SK-MEL-5 (cell line): ENCODE measurements around the gene WFDC2. TPM values are rescaled to one million over a fixed set of nuclear protein-coding genes. Genes with fewer than 3 reads are reported as not detected.

Experiments
- DNase-seq: peaks from one replicate; pipeline ENCODE4 v3.0.0-alpha.2; 2016; ENCODE audit warnings: low read depth, low spot score
- in situ Hi-C: cut with HindIII; loops from 2 replicates; pipeline ENCODE4 v1.10.0; 2016; ENCODE audit warnings: low sequenced_read_pairs, high pct_unique_total_duplicates, low pct_unique_long_range_greater_than_20kb
- total RNA-seq: library from RNA; depleted of rRNA; stranded (reverse); fragments of >200 nt; shearing (Covaris generic); gene quantifications from 2 replicates; pipeline ENCODE4 v1.2.3, GENCODE V29; 2014

Gene WFDC2
- total RNA-seq, 1 experiment from 2014 or later = not detected

DNA sequence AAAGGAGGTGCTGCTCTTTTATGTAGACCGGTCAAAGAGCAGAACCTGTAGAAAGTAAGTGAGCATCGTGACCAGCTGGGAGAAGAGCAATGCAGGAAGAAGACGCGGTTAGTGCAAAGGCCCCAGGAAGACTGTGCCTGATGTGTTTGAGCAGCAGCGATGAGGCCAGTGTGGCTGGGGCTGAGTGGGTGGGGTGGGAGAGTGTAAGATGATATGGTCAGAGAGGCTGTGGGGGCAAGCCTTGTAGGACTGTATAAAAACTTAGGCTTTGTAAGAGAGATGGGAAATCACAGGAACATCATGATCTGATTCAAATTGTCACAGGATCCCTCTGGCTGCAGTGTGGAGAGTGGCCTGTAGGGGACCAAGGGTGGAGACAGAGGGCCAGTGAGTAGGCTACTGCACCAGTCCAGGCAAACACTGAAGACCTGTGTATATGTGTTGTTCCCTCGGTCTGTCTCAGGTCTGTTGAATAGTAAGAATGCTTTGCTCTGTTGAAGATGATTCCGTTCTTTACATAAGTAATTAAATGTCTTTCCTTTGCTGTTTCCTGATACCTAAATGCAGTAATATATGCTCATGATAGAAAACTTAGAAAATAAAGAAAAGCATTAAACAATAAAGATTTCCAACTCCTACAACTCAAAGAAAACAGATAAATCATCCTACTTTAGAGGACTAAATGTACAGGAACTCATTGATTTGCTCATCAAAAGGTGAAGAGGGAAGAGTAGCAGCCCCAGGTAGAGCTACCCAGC, 23.6 kb upstream of the WFDC2 start:
- peak; percentile 83 for DNase-seq
- in situ Hi-C loops = no loop called here

GRCh38 chr20:45448270-45448669, 21.3 kb upstream of the WFDC2 start:
- DNase-seq = peak; percentile 84
- in situ Hi-C loops = no loop called here

GRCh38 chr20:45449528-45449927, 20.0 kb upstream of the WFDC2 start:
- in situ Hi-C loops = no loop called here
- DNase-seq = no peak

- peak; percentile 80 for DNase-seq
- in situ Hi-C loops = no loop called here
Observed at GRCh38 chr20:45450097-45450818, 19.3 kb upstream of the WFDC2 start.

DNA sequence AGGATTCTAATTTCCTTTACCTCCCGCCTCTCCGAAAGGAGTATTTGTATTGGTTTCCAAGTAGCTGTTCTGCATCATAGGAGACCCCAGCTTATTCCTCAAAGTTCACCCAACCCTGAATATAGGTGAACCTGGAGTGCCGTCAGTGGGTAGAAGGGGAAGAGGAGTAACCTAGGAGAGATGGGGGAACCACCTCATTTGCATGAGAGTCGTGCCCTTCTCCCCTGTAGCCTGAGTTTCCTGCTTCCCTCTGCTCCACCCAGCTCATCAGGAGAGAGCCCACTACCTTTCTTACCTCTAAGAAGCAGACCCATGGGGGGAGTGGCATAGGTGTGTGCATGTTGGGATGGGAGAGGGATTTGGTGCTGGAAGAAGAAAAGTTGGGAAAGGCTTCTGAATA, 17.3 kb upstream of the WFDC2 start:
- DNase-seq = no peak
- in situ Hi-C loops = no loop called here

DNA sequence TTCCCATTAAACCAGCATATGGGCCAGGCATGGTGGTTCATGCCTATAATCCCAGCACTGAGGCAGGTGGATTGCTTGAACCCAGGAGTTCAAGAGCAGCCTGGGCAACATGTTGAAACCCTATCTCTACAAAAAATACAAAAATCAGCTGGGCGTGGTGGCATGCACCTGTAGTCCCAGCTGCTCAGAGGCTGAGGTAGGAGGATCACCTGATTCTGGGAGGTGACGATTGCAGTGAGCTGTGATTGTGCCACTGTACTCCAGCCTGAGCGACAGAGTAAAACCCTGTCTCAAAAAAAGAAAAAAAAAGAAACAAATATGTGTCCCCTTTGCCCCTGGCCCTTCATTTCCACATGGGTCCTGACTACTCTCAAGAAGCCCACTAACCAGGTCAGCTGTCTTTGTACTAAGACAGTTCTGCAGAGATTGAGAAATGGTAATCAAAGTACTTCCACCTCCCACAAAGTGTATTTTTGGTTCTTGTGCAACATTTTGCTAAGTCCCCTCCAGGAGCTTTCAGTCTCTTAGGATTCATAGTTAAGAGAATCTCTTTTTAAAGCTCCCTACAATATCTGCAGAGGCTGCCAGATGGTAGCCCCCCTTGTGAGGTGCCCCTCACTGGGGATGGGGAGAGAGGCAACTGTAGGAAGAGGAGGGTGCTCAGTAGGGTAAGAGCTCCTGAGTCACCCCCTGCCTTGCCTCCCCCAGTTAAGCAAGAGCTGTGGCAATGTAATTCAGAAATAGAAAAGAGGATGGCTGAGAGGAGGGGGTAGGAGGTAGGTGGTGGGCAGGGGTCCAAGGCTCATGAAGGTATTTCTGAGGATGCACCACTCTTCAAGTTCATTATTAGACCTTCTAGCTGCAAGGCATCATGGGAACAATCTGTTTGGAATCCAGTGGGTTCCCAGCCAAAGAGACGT, 16.5 kb upstream of the WFDC2 start:
- in situ Hi-C loops = no loop called here
- no peak for DNase-seq

DNA sequence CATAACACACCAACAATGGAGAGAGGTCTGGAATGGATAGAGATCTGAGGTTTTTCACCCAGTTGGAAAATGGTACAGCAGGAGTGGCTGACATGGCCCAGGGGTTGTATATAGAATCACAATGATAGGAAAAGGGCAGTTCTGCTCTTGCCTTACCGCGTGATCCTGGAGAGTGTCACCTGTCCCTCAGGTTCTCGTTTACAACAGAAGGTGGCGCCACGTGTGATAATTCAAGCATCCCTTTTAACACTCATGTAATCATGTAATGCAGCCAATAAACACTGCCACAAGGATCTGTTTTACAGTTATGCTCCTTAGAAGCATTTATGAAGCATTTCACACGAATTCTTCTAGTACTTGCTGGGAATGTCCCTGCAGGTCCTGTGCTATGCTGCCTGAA, 12.9 kb upstream of the WFDC2 start:
- in situ Hi-C loops = no loop called here

DNA sequence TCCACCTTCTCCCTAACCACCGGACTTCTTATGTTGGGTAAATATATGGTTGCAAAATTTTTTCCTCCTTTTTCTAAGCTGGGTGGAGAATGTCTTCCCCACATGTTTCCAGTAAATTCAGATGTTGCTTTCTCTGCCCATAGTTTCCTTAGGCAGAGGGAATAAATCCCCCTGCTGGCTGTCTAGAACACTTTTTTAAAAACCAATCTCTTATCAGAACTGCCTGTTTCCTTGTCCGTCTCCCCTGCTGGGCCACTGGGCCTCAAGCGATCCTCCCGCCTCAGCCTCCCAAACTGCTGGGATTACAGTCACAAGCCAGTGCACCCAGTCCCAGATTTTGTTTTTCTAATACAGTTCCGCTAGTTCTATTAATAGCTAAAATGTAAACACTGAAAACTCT, 9.9 kb upstream of the WFDC2 start:
- in situ Hi-C loops = no loop called here
- peak; percentile 44 for DNase-seq

More for the DNA sequence above, 12.9 kb upstream of the WFDC2 start:
- DNase-seq = peak; percentile 54

GRCh38 chr20:45461225-45461624, 8.3 kb upstream of the WFDC2 start:
- no peak for DNase-seq
- in situ Hi-C loops = no loop called here

- DNase-seq = peak; percentile 24
- in situ Hi-C loops = no loop called here
Observed at GRCh38 chr20:45462711-45463509, 6.6 kb upstream of the WFDC2 start.

DNA sequence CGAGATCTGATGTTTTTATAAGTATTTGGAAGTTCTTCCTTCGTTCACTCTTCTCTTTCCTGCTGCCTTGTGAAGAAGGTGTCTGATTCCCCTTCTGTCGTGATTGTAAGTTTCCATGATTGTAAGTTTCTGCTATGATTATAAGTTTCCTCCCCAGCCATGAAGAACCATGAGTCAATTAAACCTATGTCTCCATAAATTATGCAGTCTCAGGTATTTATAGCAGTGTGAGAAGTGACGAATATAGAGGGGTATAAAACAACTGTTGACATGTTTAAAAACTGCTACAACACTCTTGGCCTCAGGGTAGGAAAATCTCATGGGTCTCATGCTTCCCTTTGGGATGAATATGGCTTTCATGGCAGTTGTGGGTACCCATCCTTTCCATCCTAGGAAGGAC, 5.8 kb upstream of the WFDC2 start:
- in situ Hi-C loops = no loop called here
- DNase-seq = no peak

DNA sequence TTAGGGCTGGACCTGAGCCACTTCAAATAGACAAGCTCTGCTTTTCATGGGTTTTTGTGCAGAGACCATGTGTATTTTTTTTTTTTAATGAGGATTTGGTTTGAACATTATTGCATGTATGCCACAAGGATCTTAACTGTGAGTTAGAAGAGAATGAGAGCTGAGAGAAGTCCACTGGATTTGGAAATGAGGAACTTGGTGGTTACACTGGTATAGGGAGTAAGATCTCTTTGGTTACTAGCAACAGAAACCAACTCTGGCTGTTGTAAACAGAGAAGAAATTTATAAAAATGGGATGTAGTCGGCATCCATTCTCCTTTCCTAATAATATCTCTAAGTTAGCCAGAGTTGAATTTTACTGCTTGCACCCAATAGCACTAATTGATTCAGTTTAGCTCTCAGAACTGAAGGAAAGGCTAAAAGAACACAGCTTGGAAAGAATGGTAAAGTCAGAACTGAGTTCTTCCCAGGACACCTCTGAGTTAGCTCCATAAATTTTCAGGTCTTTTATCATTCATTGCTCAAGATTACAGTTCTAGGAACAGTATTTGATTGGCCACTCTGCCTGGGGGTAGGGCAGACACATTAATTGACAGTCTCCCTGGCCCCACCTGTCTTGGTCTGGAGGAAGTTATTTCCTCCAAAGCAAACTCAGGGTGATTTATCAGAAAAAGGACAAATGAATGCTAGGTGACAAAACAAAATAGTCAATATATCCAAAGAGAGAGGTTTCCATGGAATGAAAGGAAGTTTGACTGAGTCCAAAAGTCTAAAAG, 3.9 kb upstream of the WFDC2 start:
- DNase-seq = no peak
- in situ Hi-C loops = no loop called here

DNA sequence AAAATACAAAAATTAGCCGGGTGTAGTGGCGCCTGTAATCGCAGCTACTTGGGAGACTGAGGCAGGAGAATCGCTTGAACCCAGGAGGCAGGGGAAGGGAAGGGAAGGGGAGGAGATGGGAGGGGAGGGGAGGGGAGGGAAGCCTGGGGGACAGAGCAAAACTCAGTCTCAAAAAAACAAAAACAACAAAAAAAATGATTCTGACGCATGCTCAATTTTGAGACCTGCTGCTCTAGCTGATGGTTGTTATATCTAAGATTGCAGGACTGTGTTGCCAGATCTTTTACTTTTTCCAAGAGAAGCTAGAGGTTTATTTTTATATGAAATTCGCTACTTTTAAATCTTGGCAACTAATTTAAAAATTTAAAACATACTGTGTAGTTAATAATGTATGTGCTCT, 2.4 kb upstream of the WFDC2 start:
- in situ Hi-C loops = no loop called here
- DNase-seq = no peak

DNA sequence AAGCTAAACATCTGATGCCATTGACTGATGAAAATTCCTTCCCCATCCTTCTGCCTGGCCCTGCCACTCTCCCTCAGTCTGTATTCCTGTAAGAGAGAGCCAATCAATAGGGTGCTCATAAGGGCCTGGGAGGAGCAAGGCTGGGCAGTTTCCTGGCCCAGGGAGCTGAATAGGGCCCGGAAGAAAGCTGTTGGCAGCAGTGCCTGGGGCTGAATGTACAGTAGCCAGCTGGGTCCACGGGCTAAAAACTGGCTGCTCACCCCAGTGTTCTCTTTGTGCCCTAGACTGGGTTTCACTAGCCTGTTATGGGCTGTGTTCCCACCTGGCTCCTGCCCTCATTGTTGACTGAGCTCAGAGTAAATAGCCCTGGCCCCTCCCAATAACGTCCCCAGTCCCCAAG, 1.7 kb upstream of the WFDC2 start:
- DNase-seq = no peak
- in situ Hi-C loops = no loop called here

GRCh38 chr20:45470262-45470931, 844 bp downstream of the WFDC2 start:
- no peak for DNase-seq
- in situ Hi-C loops = no loop called here

DNA sequence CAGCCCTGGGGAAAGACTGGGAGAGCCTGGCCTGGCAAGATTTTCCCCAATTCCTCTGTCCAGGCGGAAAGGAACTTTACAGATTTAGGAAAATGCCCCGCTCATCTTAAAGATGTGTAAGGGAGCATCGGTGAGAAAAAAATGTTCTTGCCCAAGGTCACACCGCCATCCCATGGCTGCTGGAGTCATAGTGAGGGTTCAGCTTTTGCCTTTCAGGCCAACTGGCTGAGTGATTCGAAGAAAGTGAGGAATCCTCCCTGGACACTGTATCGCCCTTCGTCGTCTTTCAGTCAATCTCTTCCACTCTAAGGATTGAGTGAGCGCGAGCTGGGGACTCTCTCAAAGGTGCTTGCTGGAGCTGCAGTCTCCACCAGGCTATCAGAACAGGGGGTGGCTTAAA, 1.4 kb downstream of the WFDC2 start:
- no peak for DNase-seq
- in situ Hi-C loops = no loop called here
